ENCODE data around the gene GAS7. TPM values are rescaled to one million over a fixed set of nuclear protein-coding genes. Genes with fewer than 3 reads are reported as not detected.

GAS7 gene
- total and polyA plus RNA-seq, 12 donors, result 3.6 to 54.9 (median 28.0) TPM

GRCh38 chr17:10087355-10087754 lies 111.1 kb downstream of the GAS7 start:
- Histone ChIP-seq H3K9me3 (replicated peaks in 1 of 3) (peaks cover 0 to 7% (median 0%) of the 10 kb centered on the region in 3 donors), H3K27me3 (no peaks in the 10 kb centered on the region), H3K27ac (no peak overlapping the region), H3K4me3 (no peak overlapping the region), H3K4me1 (replicated peaks in 1 of 2) (peaks cover 0 to 34% of the 10 kb centered on the region in 2 donors), H3K36me3 (replicated peaks in 1 of 2) (no peaks in the 10 kb centered on the region)
- intact Hi-C loops (cut with DNase I), result no loop called here
- DNase-seq, result peak in 1 of 7 donors; percentile 47
- TF ChIP-seq CTCF (IDR thresholded peaks at IDR 0.05), result no peak
- TF ChIP-seq POLR2A (IDR thresholded peaks at IDR 0.05), result no peak
- 45 to 56% (median 54%) methylated on average over 3 of the region's 3 CpGs for WGBS, 4 donors

- H3K4me1 ChIP-seq (replicated peaks in 1 of 2), result peaks cover 0 to 21% of the 10 kb centered on the region in 2 donors
- peaks cover 0 to 7% (median 0%) of the 10 kb centered on the region in 3 donors for H3K9me3 ChIP-seq (replicated peaks in 1 of 3)
- 90 to 97% (median 95%) methylated on average over 3 of the region's 3 CpGs for WGBS, 4 donors
- H3K27ac ChIP-seq, result no peak overlapping the region
- intact Hi-C loops (cut with DNase I), result no loop called here
- no peaks in the 10 kb centered on the region for H3K27me3 ChIP-seq
- TF ChIP-seq POLR2A (IDR thresholded peaks at IDR 0.05) (no peak), CTCF (IDR thresholded peaks at IDR 0.05) (no peak)
- no peak for DNase-seq
- no peaks in the 10 kb centered on the region for H3K36me3 ChIP-seq (replicated peaks in 1 of 2)
- no peak overlapping the region for H3K4me3 ChIP-seq
These were observed 114.5 kb downstream of the GAS7 start for GRCh38 chr17:10083864-10084263.

- no peak for DNase-seq
- WGBS, 4 donors, result 72 to 88% (median 79%) methylated on average over 2 of the region's 2 CpGs
- H3K4me3 ChIP-seq, result no peak overlapping the region
- TF ChIP-seq POLR2A (IDR thresholded peaks at IDR 0.05) (no peak), CTCF (IDR thresholded peaks at IDR 0.05) (no peak)
- no peak overlapping the region for H3K27ac ChIP-seq
- no peaks in the 10 kb centered on the region for H3K36me3 ChIP-seq (replicated peaks in 1 of 2)
- H3K4me1 ChIP-seq (replicated peaks in 1 of 2), result peaks cover 0 to 13% of the 10 kb centered on the region in 2 donors
- H3K9me3 ChIP-seq (replicated peaks in 1 of 3), result peaks cover 0 to 7% (median 0%) of the 10 kb centered on the region in 3 donors
- intact Hi-C loops (cut with DNase I), result no loop called here
- H3K27me3 ChIP-seq, result no peaks in the 10 kb centered on the region
These were observed 115.6 kb downstream of the GAS7 start for GRCh38 chr17:10082795-10083194.

GRCh38 chr17:10081571-10082169 lies 116.7 kb downstream of the GAS7 start:
- no peak for DNase-seq
- Histone ChIP-seq H3K4me1 (replicated peaks in 1 of 2) (peaks cover 0 to 6% of the 10 kb centered on the region in 2 donors), H3K4me3 (no peak overlapping the region), H3K9me3 (replicated peaks in 1 of 3) (peaks cover 0 to 7% (median 0%) of the 10 kb centered on the region in 3 donors), H3K36me3 (replicated peaks in 1 of 2) (no peaks in the 10 kb centered on the region), H3K27me3 (no peaks in the 10 kb centered on the region), H3K27ac (no peak overlapping the region)
- intact Hi-C loops (cut with DNase I), result no loop called here
- WGBS, 4 donors, result 62 to 70% (median 69%) methylated on average over 8 of the region's 8 CpGs
- no peak for TF ChIP-seq POLR2A (IDR thresholded peaks at IDR 0.05)
- TF ChIP-seq CTCF (IDR thresholded peaks at IDR 0.05), result no peak
